Colonic mucosa (tissue), 4 donors: ENCODE results near the gene NKAIN1. TPM values are rescaled to one million over a fixed set of nuclear protein-coding genes. Genes with fewer than 3 reads are reported as not detected.
"Not testable (repeated sequence)": the region's sequence is repeated elsewhere in the genome, so short reads cannot be mapped to it uniquely, and the experiment has no call there.

Source experiments
- DNase-seq: peaks from one replicate; pipeline ENCODE4 v3.0.0-alpha.2; 2020
- H3K27ac ChIP-seq: fragments of 200-600 bp; one replicate; pipeline ENCODE4 v1.8.0; 2021
- H3K27me3 ChIP-seq: fragments of 200-600 bp; one replicate; pipeline ENCODE4 v1.8.0; 2021
- H3K36me3 ChIP-seq: fragments of 200-600 bp; one replicate; pipeline ENCODE4 v1.8.0; 2021
- H3K4me1 ChIP-seq: fragments of 200-600 bp; one replicate; pipeline ENCODE4 v1.8.0; 2021; ENCODE audit warnings: mild to moderate bottlenecking
- H3K4me3 ChIP-seq: fragments of 200-600 bp; one replicate; pipeline ENCODE4 v1.8.0; 2021
- H3K9ac ChIP-seq, 2 donors: one replicate each; pipeline ENCODE4 v1.7.0; 2013; ENCODE audit warnings: control low read depth in 2 of 2, low read depth in 2 of 2, low read length in 2 of 2
- H3K9me3 ChIP-seq: fragments of 200-600 bp; one replicate; pipeline ENCODE4 v1.8.0; 2021
- CTCF ChIP-seq: fragments of 200-600 bp; IDR thresholded peaks from one replicate; pipeline ENCODE4 v1.8.0; 2022; ENCODE audit warnings: antibody characterized with exemption, mild to moderate bottlenecking
- intact Hi-C: fragments of 100-400 bp; cut with DNase I; formaldehyde crosslinking; loops from one replicate; pipeline ENCODE4 v1.14.1; 2022
- total RNA-seq, 2 donors: library from RNA; stranded (reverse); fragmentation: NEBNext Ultra II Directional in 1 of 2; extraction: Animal tissue kit (Norgen Biotek cat#: 25700) in 1 of 2; gene quantifications; one replicate each; pipeline ENCODE4 v1.2.1, GENCODE V29; 2021
- donor health status: healthy.
- donor health status: DM: no; HTN: no; CAD: no.
- donor health status: DM: no; HTN: no; CAD: no.

Gene NKAIN1
- total RNA-seq, 2 donors from 2014 or later: 0.20 TPM; not detected in 1

GRCh38 chr1:31199236-31199790 lies 40.4 kb downstream of the NKAIN1 start:
- H3K36me3 ChIP-seq: no peaks in the 10 kb centered on the region

GRCh38 chr1:31198600-31198999 lies 41.1 kb downstream of the NKAIN1 start:
- H3K9ac ChIP-seq: no peak overlapping the region
- no peaks in the 10 kb centered on the region for H3K27me3 ChIP-seq
- no peak overlapping the region for H3K27ac ChIP-seq
- TF ChIP-seq CTCF: no peak
- no peaks in the 10 kb centered on the region for H3K36me3 ChIP-seq
- DNase-seq: no peak
- H3K4me3 ChIP-seq: no peak overlapping the region
- no peaks in the 10 kb centered on the region for H3K4me1 ChIP-seq
- no peaks in the 10 kb centered on the region for H3K9me3 ChIP-seq
- intact Hi-C loops: no loop called here

More at GRCh38 chr1:31199236-31199790, 40.4 kb downstream of the NKAIN1 start:
- Histone ChIP-seq H3K9ac (no peak overlapping the region), H3K4me3 (no peak overlapping the region), H3K27ac (no peak overlapping the region), H3K27me3 (no peaks in the 10 kb centered on the region), H3K9me3 (no peaks in the 10 kb centered on the region), H3K4me1 (no peaks in the 10 kb centered on the region)
- no peak for DNase-seq
- intact Hi-C loops: no loop called here
- TF ChIP-seq CTCF: no peak

GRCh38 chr1:31198150-31198549 lies 41.5 kb downstream of the NKAIN1 start:
- no peak overlapping the region for H3K9ac ChIP-seq
- TF ChIP-seq CTCF: no peak
- no peaks in the 10 kb centered on the region for H3K36me3 ChIP-seq
- no peak overlapping the region for H3K4me3 ChIP-seq
- no peaks in the 10 kb centered on the region for H3K9me3 ChIP-seq
- intact Hi-C loops: no loop called here
- H3K4me1 ChIP-seq: no peaks in the 10 kb centered on the region
- DNase-seq: no peak
- H3K27ac ChIP-seq: no peak overlapping the region
- no peaks in the 10 kb centered on the region for H3K27me3 ChIP-seq

- H3K27me3 ChIP-seq: no peaks in the 10 kb centered on the region
- no peaks in the 10 kb centered on the region for H3K9me3 ChIP-seq
- H3K4me3 ChIP-seq: no peak overlapping the region
- no peak for TF ChIP-seq CTCF
- intact Hi-C loops: no loop called here
- H3K36me3 ChIP-seq: no peaks in the 10 kb centered on the region
- H3K27ac ChIP-seq: no peak overlapping the region
- H3K4me1 ChIP-seq: no peaks in the 10 kb centered on the region
- DNase-seq: no peak
- H3K9ac ChIP-seq: no peak overlapping the region
Observed at GRCh38 chr1:31196685-31197084, 43.0 kb downstream of the NKAIN1 start.

GRCh38 chr1:31195267-31195666 lies 44.4 kb downstream of the NKAIN1 start:
- H3K4me1 ChIP-seq, H3K9me3 ChIP-seq, intact Hi-C loops, DNase-seq, H3K36me3 ChIP-seq, H3K4me3 ChIP-seq, H3K9ac ChIP-seq, H3K27ac ChIP-seq, H3K27me3 ChIP-seq: not testable (repeated sequence)

GRCh38 chr1:31193729-31194128 lies 46.0 kb downstream of the NKAIN1 start:
- intact Hi-C loops: no loop called here
- no peak for DNase-seq

More at GRCh38 chr1:31193729-31194128, 46.0 kb downstream of the NKAIN1 start:
- Histone ChIP-seq H3K9me3 (no peaks in the 10 kb centered on the region), H3K4me3 (no peak overlapping the region), H3K27me3 (no peaks in the 10 kb centered on the region), H3K4me1 (no peaks in the 10 kb centered on the region), H3K27ac (no peak overlapping the region), H3K36me3 (no peaks in the 10 kb centered on the region), H3K9ac (no peak overlapping the region)
- no peak for TF ChIP-seq CTCF
